GM18951 (cell line): ENCODE measurements around the gene ANO4.
"Not testable (repeated sequence)": the region's sequence is repeated elsewhere in the genome, so short reads cannot be mapped to it uniquely, and the experiment has no call there.

Source experiments
- POLR2A ChIP-seq: IDR thresholded peaks from 4 replicates; pipeline ENCODE4 v1.6.1; 2011; ENCODE audit warnings: mild to moderate bottlenecking; ENCODE audit not compliant: insufficient read length, insufficient read depth; ENCODE audit errors: extremely low read depth
- in situ Hi-C: fragments of 300-500 bp; cut with MboI; formaldehyde crosslinking; loops from one replicate; pipeline ENCODE4 v1.12.0; 2022; ENCODE audit warnings: low sequenced_read_pairs, mixed read lengths, inconsistent platforms; ENCODE audit not compliant: unreplicated experiment

The ANO4 gene

GRCh38 chr12:101074940-101075680 is 280.5 kb downstream of the ANO4 start:
- TF ChIP-seq POLR2A: no peak
- in situ Hi-C loops: no loop called here

GRCh38 chr12:101076921-101077320 is 282.3 kb downstream of the ANO4 start:
- no peak for TF ChIP-seq POLR2A
- in situ Hi-C loops: no loop called here

DNA sequence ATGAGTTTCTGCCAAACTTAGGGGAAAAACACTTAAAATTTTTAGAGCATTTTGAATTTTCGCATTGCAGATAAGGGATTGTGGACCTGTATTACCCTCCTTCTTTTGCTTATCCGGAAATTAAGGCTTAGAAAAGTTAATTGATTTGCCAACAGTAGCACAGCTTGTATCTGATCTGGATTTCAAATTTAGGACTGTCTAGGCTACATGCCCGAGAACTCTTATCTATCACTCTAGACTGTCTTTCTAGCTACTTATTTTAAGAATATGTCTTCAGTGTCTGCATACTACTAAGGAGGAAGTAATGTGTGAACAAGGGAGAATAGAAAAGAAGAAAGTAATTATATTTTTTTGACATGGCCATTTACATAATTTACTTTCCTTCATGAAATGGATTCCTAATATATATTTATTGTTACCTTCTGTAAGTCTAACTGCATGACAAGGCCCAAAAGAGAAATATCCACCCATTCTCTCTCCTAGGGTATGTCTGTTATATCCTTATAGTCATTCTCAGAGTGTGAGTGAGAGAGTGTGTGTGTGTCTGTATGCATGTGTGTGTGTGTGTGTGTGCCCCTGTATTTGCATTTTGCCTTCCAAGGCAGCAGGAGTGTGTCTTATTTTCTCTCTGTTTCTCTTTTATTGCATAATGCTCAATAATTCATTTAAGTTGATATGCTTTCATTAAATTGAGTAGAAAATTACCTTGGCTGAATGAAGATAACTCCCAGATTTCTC is 283.4 kb downstream of the ANO4 start:
- in situ Hi-C loops: no loop called here
- TF ChIP-seq POLR2A: no peak

- in situ Hi-C loops: no loop called here
- TF ChIP-seq POLR2A: no peak
Measured at GRCh38 chr12:101078536-101079285, 284.1 kb downstream of the ANO4 start.

DNA sequence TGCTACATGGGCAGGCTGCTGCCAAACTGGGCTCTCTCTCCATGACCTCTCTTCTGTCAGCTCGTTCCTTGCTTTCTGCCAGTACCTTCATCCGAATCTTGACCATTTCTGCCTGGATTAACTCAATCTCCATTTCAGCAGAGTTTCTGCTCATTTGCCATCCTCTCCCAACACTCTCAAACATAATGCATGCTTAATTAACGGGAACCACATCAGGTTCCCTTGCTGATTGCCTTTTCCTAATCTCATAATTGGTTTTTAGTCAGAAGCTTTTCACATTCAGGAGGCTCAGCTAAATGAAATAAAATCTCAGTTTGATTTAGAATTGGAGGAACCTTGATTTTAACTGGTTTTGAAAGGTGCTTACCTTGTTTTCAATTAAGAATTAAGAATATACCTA is 288.1 kb downstream of the ANO4 start:
- no peak for TF ChIP-seq POLR2A
- in situ Hi-C loops: no loop called here

GRCh38 chr12:101086490-101087135 is 292.0 kb downstream of the ANO4 start:
- no peak for TF ChIP-seq POLR2A
- in situ Hi-C loops: no loop called here

DNA sequence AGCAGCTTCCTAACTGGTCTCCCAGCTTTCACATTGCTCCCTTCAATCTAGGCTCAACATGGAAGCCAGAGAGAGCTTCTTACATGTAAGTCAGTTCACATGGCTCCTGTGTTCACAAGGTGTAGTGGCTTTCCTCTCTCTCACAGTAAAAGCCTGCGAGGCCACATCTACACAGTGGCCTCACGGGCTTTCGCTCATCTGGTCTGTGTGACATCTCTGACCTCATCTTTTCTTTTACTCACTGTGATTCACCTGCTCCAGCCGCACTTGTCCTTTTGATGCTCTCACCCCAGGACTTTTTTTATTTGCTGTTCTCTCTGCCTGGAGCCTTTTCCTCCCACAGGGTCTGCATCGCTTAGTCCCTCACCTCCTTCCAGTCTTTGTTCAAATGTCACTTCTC is 293.3 kb downstream of the ANO4 start:
- no peak for TF ChIP-seq POLR2A
- in situ Hi-C loops: no loop called here

DNA sequence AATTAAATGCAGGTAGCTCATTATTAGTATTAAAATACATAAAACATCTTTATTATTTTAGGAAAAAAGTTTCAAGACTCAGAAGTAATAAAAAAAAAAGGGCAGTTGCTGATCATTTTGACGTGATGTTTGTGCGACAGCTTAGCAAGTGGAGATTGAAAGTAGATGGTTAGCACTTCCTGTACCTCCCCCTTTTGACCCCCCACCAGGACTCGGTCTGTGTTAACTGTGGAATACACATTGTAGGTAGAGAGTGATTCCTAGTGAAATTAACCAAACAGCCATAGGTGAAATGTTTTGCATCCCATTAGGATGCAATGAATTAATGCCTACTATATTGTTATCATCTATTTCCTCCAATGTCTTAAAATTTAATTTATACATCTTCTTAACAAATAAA is 294.7 kb downstream of the ANO4 start:
- TF ChIP-seq POLR2A: no peak
- in situ Hi-C loops: no loop called here

DNA sequence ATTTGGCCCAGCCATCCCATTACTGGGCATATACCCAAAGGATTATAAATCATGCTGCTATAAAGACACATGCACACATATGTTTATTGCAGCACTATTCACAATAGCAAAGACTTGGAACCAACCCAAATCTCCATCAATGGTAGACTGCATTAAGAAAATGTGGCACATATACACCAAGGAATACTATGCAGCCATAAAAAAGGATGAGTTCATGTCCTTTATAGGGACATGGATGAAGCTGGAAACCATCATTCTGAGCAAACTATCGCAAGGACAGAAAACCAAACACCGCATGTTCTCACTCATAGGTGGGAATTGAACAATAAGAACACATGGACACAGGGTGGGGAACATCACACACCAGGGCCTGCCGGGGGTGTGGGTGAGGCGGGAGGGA is 295.6 kb downstream of the ANO4 start:
- in situ Hi-C loops: not testable (repeated sequence)

DNA sequence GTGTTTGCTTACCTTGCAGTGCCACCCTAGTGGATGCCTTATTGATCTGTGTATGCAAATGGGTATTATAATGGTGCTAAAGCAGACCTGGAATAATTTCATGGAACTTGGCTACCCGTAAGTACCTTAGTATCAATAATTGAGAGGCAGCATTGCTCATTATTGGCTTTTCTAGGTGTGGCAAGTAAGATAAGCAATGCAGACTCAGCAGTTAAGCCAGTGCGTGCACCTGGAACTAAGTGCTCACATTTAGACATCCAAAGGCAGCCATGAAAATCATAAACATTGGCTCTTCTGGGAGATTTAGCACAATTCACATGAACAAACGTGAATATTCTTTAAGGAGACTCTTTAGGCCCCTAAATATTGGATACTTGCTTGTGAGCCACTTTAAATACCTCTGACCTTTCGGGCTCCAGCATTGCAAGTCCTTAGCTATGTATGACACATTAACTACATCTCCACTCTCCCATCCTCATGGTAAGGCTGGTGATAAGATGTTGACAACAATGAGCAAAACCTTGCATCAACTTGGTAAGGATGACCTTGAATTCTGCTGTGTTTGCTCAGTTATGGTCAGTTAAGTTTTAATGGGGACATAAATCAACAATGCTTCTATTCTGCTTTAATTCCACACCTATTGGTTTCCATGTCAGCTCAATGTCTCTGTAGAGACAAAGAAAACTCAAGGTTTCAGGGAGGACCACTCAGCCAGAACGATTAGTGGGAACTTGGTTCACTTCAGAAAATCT is 303.4 kb downstream of the ANO4 start:
- no peak for TF ChIP-seq POLR2A
- in situ Hi-C loops: no loop called here

- no peak for TF ChIP-seq POLR2A
- in situ Hi-C loops: no loop called here
Measured at GRCh38 chr12:101107032-101107763, 312.6 kb downstream of the ANO4 start.

DNA sequence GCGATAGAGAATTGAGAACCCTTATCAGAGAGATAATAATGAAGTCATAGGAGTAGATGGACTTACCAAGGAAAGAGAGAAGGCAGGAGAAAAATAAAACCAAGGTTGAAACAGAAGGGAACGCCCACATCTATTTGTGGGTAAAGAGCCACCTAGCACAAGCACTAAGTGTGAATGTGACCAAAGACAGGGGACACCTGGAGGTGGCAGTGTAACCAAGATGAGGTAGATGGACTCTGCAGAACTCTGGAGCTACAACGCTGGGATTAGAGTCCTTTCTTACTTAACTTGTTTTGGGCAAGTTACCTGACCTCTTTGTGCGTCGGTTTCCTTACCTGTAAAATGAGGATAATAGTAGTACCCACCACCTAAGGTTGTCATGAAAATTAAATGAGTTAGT is 313.6 kb downstream of the ANO4 start:
- TF ChIP-seq POLR2A: no peak
- in situ Hi-C loops: no loop called here

DNA sequence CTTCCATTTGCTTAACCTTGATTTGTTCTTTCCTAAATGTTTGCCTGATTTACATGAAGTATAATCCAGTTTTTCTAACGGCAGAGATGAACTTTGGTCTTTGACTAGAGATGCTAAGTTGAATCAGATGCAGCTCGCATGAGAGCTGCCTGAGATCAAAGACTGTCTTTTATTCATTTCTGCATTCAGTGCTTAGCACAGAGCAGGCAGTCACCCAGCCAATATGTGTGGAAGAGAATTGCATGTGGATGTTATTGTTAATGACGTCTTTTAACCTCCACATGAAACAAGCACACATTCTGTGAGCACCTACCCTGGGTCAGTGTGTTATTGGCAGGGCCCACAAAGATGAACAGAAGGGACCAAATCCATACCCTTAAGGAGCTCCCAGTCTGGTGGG is 316.3 kb downstream of the ANO4 start:
- TF ChIP-seq POLR2A: no peak
- in situ Hi-C loops: no loop called here
